Ishikawa (cell line): ENCODE measurements around the gene LRRC8C.

ENCODE experiments used
- EGR1 ChIP-seq: IDR thresholded peaks from 2 replicates; pipeline ENCODE4 v1.6.1; 2012
- EP300 ChIP-seq: IDR thresholded peaks from 2 replicates; pipeline ENCODE4 v1.6.1; 2012; ENCODE audit warnings: borderline replicate concordance
- TAF1 ChIP-seq: IDR thresholded peaks from 2 replicates; pipeline ENCODE4 v1.6.1; 2012; ENCODE audit warnings: low read depth, mild to moderate bottlenecking
- ZBTB7A ChIP-seq: IDR thresholded peaks from 2 replicates; pipeline ENCODE4 v1.6.1; 2012; ENCODE audit warnings: low read depth
- TF ChIP-seq, protein P1 (sequence below): IDR thresholded peaks from 2 replicates; pipeline ENCODE4 v1.6.1; 2012

DNA sequence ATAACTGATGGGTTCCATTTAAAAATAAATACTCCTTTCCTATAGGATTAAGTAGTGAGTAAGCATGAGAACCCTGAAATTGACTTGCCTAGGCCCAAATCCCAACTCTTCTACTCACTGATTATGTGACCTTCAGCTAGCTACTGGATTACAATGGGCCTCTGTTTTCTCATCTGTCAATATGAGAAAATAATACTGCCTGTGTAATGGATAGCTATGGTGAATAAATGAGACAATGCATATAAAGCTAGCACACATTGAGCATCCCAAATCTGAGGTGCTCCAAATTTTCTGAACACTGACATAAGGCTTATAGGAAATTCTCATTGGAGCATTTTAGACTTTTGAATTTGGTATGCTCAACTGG, 5.3 kb upstream of the LRRC8C start:
- TF ChIP-seq TAF1 (no peak), EP300 (no peak), EGR1 (no peak), ZBTB7A (no peak)
- TF ChIP-seq, protein P1, sequence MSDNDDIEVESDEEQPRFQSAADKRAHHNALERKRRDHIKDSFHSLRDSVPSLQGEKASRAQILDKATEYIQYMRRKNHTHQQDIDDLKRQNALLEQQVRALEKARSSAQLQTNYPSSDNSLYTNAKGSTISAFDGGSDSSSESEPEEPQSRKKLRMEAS = no peak
